Measurements from ENCODE around the gene EPN2. TPM values are rescaled to one million over a fixed set of nuclear protein-coding genes. Genes with fewer than 3 reads are reported as not detected.
"Not testable (repeated sequence)": the region's sequence is repeated elsewhere in the genome, so short reads cannot be mapped to it uniquely, and the experiment has no call there.

Gene EPN2
- total RNA-seq, result 31.1 and 34.2 TPM in 2 replicates

DNA sequence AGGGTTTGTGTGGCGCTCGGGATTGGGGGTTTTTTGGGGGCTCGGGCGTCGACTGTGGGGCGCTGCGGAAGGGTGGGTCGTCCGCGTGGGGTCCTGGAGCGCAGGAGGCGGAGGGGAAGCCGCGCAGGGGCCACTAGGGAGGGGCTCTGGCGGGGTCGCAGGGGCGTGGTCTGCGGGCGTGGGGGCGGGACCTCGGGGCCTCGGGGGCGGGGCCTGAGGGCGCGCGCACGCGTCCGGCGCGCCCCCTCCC is at the start of gene EPN2:
Gene EPN2 (plus strand): TSS at position 228 of the 250 bp plus-strand sequence. CDS start 45,754 bp downstream, outside the sequence.
- peak; percentile 85 for DNase-seq

DNA sequence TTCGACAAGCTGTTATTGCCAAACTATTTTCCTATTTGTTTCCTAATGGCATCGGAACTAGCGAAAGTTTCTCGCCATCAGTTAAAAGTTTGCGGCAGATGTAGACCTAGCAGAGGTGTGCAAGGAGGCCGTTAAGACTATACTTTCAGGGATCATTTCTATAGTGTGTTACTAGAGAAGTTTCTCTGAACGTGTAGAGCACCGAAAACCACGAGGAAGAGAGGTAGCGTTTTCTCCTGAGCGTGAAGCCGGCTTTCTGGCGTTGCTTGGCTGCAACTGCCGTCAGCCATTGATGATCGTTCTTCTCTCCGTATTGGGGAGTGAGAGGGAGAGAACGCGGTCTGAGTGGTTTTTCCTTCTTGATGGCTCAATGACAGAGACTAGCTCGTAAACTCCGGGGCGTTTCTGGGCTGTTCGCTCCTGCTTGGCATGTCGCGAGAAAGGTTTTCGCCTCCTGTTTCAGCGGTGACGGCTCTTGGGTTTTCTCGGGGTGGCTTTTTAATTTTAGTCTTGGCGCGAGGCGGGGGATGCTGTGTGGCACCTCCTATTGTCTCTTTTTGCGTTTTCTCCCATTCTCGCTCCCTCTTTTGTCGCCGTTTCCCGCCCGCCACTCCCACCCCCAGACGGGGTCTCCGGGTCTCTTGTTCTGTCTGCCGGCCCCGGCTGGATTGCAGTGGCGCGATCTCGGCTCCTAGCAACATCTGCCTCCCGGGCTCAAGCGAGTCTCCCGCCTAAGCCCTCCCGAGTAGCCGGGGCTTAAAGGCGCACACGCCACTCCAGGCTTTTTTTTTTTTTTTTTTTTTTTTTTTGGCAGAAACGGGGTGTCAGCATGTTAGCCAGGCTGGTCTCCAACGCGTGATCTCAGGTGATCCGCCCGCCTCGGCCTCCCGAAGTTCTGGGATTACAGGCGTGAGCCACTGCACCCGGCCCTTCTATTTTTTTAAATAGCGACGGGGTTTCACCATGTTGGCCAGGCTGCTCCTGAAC is 49.0 kb upstream of the EPN2 start:
- DNase-seq, result not testable (repeated sequence)

GRCh38 chr17:19188870-19189708 is 48.1 kb upstream of the EPN2 start:
- DNase-seq, result not testable (repeated sequence)

GRCh38 chr17:19189781-19190405 is 47.3 kb upstream of the EPN2 start:
- DNase-seq, result not testable (repeated sequence)

DNA sequence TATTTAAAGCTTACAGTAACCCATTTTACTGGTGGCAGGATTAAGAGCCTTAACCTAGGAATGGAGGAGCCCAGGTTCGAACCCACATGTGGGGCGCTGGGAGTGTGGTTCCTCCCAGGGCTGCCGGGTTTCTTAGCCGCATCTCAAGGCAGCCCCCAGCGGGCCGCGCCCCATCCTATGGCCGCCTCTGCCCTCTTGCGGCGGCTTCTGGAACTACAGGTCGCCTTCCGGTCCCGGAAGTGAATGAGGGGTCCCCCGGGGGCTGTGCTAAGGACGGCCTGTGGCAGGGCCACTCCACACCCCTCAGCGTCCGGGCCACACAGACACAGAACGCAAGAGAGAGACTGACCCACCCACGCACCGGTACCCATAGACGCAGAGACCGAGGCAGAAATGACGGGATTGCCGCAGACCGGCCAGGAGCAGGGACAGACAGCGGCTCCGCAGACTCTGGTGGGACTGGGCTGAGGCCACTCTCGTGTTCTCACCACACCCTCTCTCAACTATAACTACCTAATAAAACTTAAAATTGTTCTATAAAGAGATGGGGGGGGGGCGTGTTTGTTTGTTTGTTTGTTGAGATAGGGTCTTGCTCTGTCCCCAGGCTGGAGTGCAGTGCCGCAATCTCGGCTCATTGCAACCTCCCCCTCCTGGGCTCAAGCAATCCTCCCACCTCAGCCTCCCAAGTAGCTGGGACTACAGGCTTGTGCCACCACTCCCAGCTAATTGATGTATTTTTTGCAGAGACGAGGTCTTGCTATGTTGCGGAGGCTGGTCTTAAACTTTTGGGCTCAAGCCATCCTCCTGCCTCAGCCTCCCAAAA is 40.6 kb upstream of the EPN2 start:
- not testable (repeated sequence) for DNase-seq

GRCh38 chr17:19202448-19202847 is 34.7 kb upstream of the EPN2 start:
- not testable (repeated sequence) for DNase-seq

GRCh38 chr17:19203429-19203828 is 33.7 kb upstream of the EPN2 start:
- not testable (repeated sequence) for DNase-seq

DNA sequence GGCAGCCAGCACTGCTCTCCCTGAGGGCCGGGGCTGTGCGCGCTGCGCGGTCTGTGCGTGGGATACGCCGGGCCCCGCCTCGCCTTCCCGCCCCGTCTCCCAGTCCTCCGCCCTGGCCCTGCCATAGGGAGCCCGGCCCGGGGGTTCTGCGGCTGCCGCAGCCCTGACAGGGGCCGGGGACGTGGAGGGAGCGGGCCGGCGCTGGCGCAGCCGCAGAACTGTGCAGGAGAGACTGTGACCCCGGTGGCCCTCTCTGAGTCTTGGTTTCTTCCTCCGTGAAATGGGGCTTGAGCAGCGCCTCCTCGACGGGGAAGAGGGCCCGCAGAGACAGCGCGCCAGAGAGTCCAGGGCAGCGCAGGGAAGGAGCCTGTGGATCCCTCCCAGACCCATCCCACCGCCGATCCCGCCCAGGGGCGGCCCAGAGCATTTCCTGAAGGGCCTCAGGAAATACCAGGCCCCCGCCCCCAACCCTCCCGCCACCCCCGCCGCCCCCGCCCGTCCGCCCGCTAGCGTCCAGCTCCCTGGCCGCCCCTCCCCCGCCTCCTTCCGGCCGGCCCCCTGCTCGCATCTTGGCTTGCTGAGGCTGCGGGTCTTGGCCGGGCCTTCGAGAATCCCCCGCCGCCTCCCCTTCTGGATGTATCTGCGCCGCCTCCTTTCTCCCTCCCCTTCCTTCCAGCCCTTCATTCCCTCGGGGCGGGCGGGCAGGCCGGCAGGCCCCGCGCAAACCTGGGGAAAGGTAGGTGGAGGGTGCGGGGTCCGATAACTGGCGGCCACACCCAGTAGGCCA is 21.9 kb upstream of the EPN2 start:
- DNase-seq, result not testable (repeated sequence)

DNA sequence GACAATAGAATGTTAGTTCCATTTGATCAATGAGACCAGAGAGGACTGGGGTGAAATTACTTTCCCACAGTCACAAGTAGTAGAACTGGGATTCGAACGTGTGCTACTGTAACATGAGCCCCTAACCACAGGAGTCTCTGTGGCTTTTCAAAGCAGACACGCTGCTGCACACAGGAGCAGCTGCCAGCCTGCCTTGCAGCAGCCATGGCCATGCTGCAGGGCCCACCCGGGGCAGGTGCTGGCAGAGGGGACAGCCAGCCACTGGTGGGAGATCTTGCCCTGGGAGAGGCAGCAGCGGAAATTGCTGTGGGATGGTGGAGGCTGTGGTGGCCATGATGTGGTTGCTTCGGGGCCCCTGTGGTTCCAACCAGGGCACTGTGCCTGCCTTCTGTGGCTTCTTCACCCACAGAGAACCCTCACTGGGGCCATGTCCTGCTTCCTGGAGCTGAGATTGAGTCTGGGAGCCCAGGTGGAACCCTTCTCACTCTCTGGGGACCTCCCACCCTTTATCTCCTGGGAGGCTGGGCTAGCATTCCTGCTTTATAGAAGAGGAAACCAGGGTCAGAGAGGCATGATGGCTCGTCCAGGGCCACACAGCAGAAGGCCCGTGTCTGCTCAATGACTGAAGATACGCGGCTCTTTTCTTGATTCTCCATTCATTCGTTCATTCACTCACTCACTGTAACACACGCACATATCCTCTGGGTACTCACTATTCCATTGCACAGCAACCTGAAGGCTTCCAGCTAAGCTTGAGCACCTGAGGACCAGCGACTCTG is 20.8 kb upstream of the EPN2 start:
- DNase-seq, result not testable (repeated sequence)

DNA sequence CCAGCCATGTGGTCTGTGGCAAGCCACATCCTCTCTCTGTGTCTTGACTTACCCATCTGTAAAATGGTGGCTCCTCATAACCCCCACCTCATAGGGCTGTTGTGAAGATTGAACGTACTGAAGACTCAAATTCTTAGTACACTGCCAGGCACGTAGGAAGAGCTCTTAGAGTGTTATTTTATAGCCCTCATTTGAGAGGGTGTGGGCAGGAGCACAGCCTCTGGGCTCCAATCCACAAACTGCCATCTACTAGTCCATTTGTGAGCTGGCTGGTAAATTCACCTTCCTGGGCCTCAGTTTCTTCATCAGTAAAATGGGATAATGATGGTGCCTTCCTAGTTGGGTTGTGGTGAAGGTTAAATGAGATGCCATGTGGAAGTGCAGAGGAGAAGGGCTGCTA is 18.3 kb upstream of the EPN2 start:
- DNase-seq, result not testable (repeated sequence)

- DNase-seq, result not testable (repeated sequence)
These were observed 17.8 kb upstream of the EPN2 start for GRCh38 chr17:19219384-19219783.

- not testable (repeated sequence) for DNase-seq
These were observed 17.0 kb upstream of the EPN2 start for GRCh38 chr17:19220195-19220594.

DNA sequence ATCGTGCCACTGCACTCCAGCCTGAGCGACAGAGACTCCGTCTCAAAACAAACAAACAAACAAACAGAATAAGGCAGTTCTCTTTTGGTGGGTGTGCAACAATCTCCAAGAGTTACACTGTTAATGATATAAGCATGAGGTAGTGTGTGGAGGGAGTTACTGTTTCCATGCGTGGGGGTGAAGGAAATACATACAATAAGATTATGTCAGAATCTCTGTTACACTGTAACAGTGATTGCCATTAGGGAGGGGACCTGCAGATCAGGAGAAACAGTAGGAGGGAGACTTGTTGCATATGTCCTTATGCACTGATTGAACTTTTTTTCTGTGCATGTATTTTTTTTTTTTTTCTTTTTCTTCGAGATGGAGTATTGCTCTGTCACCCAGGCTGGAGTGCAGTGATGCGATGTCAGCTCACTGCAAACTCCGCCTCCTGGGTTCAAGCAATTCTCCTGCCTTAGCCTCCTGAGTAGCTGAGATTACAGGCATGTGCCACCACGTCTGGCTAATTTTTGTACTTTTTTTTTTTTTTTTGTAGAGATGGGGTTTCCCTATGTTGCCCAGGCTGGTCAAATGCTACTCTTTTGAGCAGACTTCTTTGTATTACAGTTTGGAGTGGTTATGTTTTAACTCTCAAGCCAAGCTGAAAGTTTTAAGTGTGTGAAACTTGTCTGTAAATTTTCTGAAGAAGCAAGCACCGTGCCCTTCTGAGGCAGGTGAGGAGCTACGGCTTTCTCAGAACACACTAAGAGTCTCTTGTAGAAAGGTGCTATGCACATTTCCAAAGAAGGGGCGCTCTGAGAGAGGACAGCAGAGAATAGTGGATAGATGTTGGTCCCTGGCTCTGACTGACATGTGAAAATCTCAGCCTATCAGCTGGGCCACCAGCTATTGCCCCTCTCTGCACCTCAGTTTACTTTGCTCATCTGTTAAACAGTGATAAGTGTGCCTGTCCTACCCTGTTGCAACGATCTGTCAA is 10.3 kb upstream of the EPN2 start:
- DNase-seq, result not testable (repeated sequence)

GRCh38 chr17:19234676-19235075 is 2.5 kb upstream of the EPN2 start:
- peak; percentile 49 for DNase-seq

GRCh38 chr17:19236351-19237138 is 621 bp upstream of the EPN2 start:
- not testable (repeated sequence) for DNase-seq

- peak; percentile 41 for DNase-seq
These were observed 412 bp downstream of the EPN2 start for GRCh38 chr17:19237389-19238166.

DNA sequence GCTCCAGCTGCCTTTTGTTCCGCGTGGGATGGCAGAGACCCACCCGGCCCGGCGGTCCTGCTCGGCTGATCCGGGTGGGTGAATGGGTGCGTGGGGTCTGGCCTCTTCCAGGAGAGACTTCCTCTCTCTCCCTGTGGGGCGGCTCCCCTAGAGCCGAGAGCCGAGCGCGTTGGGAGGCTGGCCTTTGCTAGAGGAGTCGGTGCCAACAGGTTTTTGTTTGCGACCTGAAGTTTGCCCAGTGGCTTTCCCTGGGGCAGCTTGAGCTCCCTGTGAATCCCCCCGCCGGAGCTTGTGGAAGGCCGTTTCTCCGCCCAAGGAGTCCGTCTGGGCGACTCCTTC is 970 bp downstream of the EPN2 start:
- DNase-seq, result peak; percentile 48

GRCh38 chr17:19239544-19239943 is 2.4 kb downstream of the EPN2 start:
- DNase-seq, result no peak
